Fibroblast of lung (primary cell): Measurements from ENCODE around the gene ROGDI. TPM values are rescaled to one million over a fixed set of nuclear protein-coding genes. Genes with fewer than 3 reads are reported as not detected.

Experiments
- DNase-seq, 2 donors: peaks; one replicate each; pipeline versions ENCODE4 v3.0.0 to v3.0.0-alpha.2; 2010; ENCODE audit warnings: low read depth in 2 of 2
- H2AFZ ChIP-seq: 2 replicates; pipeline ENCODE4 v1.5.1; 2012; ENCODE audit warnings: low read length, control low read depth, inconsistent platforms
- H3K27ac ChIP-seq: 2 replicates; pipeline ENCODE4 v1.5.1; 2011; ENCODE audit warnings: low read length, control low read depth; ENCODE audit not compliant: insufficient read depth
- H3K27me3 ChIP-seq: 2 replicates; pipeline ENCODE4 v1.5.1; 2011; ENCODE audit warnings: mild to moderate bottlenecking, low read length; ENCODE audit not compliant: control insufficient read depth, insufficient read depth
- H3K36me3 ChIP-seq: 2 replicates; pipeline ENCODE4 v1.5.1; 2011; ENCODE audit warnings: low read length; ENCODE audit not compliant: control insufficient read depth, insufficient read depth
- H3K4me1 ChIP-seq: 2 replicates; pipeline ENCODE4 v1.5.1; 2011; ENCODE audit warnings: low read length; ENCODE audit not compliant: control insufficient read depth, insufficient read depth; ENCODE audit errors: extremely low read depth
- H3K4me2 ChIP-seq: 2 replicates; pipeline ENCODE4 v1.5.1; 2011; ENCODE audit warnings: low read length, control low read depth; ENCODE audit not compliant: insufficient read depth; ENCODE audit errors: extremely low read depth
- H3K4me3 ChIP-seq, 4 experiments: fragments of 200-600 bp in 1 of 4; sonication (generic) in 1 of 4; replicated peaks in 1 of 4; 2 replicates each; pipeline ENCODE4 v1.5.1; 2011 to 2016; ENCODE audit warnings: low read length in 4 of 4, low read depth in 3 of 4, mild to moderate bottlenecking in 3 of 4, control low read depth in 2 of 4, inconsistent platforms in 1 of 4, mixed read lengths in 1 of 4; ENCODE audit not compliant: insufficient read depth in 1 of 4; ENCODE audit errors: control extremely low read depth in 1 of 4
- H3K79me2 ChIP-seq: 2 replicates; pipeline ENCODE4 v1.5.1; 2012; ENCODE audit warnings: mild to moderate bottlenecking, low read length, inconsistent platforms; ENCODE audit not compliant: control insufficient read depth, insufficient read depth
- H3K9ac ChIP-seq: 2 replicates; pipeline ENCODE4 v1.5.1; 2011; ENCODE audit warnings: mild to moderate bottlenecking, low read length, control low read depth; ENCODE audit not compliant: insufficient read depth
- H3K9me3 ChIP-seq: 2 replicates; pipeline ENCODE4 v1.5.1; 2012; ENCODE audit warnings: low read depth, low read length; ENCODE audit not compliant: control insufficient read depth, insufficient read depth
- H4K20me1 ChIP-seq: 2 replicates; pipeline ENCODE4 v1.5.1; 2011; ENCODE audit warnings: low read length; ENCODE audit not compliant: control insufficient read depth, insufficient read depth; ENCODE audit errors: extremely low read depth
- CTCF ChIP-seq, 2 donors: IDR thresholded peaks in 1 of 2; conservative IDR thresholded peaks in 1 of 2; 1 replicate in 1 of 2; 2 replicates in 1 of 2; pipeline ENCODE4 v1.5.1; 2011 to 2012; ENCODE audit warnings: low read length in 2 of 2, control low read depth in 1 of 2, inconsistent platforms in 1 of 2, low read depth in 1 of 2, mild to moderate bottlenecking in 1 of 2
- EZH2 ChIP-seq: IDR thresholded peaks from 2 replicates; pipeline ENCODE4 v1.5.1; 2012; ENCODE audit warnings: low read length, control low read depth, mild to moderate bottlenecking; ENCODE audit errors: missing control alignments
- polyA plus RNA-seq, 2 donors: library from polyadenylated mRNA; depleted of rRNA in 1 of 2; stranded (reverse) in 1 of 2; unstranded in 1 of 2; fragments of >200 nt; gene quantifications; 2 replicates each; pipeline ENCODE4 v1.2.1, GENCODE V29; 2011 to 2012; ENCODE audit warnings: missing spikeins in 1 of 2
- total RNA-seq: library from RNA; depleted of rRNA; stranded (reverse); fragments of >200 nt; gene quantifications from 2 replicates; pipeline ENCODE4 v1.2.1, GENCODE V29; 2014

ROGDI gene
- total and polyA plus RNA-seq, 2 donors (not counting 1 experiment from before 2014, with no cell fraction given): 9.2 to 13.0 TPM

GRCh38 chr16:4806280-4806679, 3.8 kb upstream of the ROGDI start:
- no peak for TF ChIP-seq CTCF (conservative IDR thresholded peaks at IDR 0.05 in 1 of 2, IDR thresholded peaks at IDR 0.05 in 1 of 2; ENCODE audit: low read depth in 1 of 2, low read length in 2 of 2)
- TF ChIP-seq EZH2: no peak
- H3K79me2 ChIP-seq: no peaks in the 10 kb centered on the region

GRCh38 chr16:4805231-4805630, 2.8 kb upstream of the ROGDI start:
- DNase-seq: no peak

More at GRCh38 chr16:4806280-4806679, 3.8 kb upstream of the ROGDI start:
- H3K9ac ChIP-seq: no peak overlapping the region
- no peaks in the 10 kb centered on the region for H4K20me1 ChIP-seq
- no peak overlapping the region for H3K27ac ChIP-seq
- no peak for DNase-seq
- H3K4me1 ChIP-seq: peaks cover 2% of the 10 kb centered on the region
- H2AFZ ChIP-seq: no peak overlapping the region
- H3K36me3 ChIP-seq: peaks cover 9% of the 10 kb centered on the region
- no peak overlapping the region for H3K4me3 ChIP-seq
- H3K4me2 ChIP-seq: no peak overlapping the region
- H3K27me3 ChIP-seq: no peaks in the 10 kb centered on the region
- H3K9me3 ChIP-seq: no peaks in the 10 kb centered on the region

More at GRCh38 chr16:4805231-4805630, 2.8 kb upstream of the ROGDI start:
- no peak overlapping the region for H2AFZ ChIP-seq
- no peaks in the 10 kb centered on the region for H3K27me3 ChIP-seq
- H4K20me1 ChIP-seq: no peaks in the 10 kb centered on the region
- H3K9me3 ChIP-seq: no peaks in the 10 kb centered on the region
- peaks cover 9% of the 10 kb centered on the region for H3K36me3 ChIP-seq
- H3K4me1 ChIP-seq: peaks cover 2% of the 10 kb centered on the region
- H3K27ac ChIP-seq: no peak overlapping the region
- H3K9ac ChIP-seq: no peak overlapping the region
- H3K4me3 ChIP-seq: no peak overlapping the region
- no peak overlapping the region for H3K4me2 ChIP-seq
- H3K79me2 ChIP-seq: no peaks in the 10 kb centered on the region
- TF ChIP-seq EZH2 (no peak), CTCF (conservative IDR thresholded peaks at IDR 0.05 in 1 of 2, IDR thresholded peaks at IDR 0.05 in 1 of 2; ENCODE audit: low read depth in 1 of 2, low read length in 2 of 2) (no peak)
